Embryonic facial prominence (tissue), 1 donor: ENCODE measurements around the gene DUSP2.
"Not testable (repeated sequence)": the region's sequence is repeated elsewhere in the genome, so short reads cannot be mapped to it uniquely, and the experiment has no call there.

ENCODE experiments used
- DNase-seq: peaks from one replicate; pipeline ENCODE4 v3.0.0-alpha.2; 2016; ENCODE audit errors: extremely low spot score

The DUSP2 gene

DNA sequence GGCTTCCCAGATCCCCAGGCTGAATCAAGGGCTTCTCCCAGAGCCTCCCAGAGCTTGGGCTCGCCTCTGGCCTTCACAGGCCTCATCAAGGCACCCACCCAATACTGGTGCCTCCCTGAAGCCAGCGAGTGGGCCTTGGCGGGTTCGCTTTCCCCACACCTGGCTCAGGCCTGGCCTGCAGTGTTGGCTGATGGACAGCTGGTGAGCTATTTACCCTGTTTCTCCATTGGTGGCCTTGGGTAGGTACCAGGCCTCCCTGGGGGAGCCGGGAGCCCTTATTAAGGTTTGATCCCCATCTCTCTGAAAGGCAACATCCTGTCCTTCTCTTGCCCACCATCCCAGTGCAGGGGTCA, 18.2 kb upstream of the DUSP2 start:
- DNase-seq = no peak

DNA sequence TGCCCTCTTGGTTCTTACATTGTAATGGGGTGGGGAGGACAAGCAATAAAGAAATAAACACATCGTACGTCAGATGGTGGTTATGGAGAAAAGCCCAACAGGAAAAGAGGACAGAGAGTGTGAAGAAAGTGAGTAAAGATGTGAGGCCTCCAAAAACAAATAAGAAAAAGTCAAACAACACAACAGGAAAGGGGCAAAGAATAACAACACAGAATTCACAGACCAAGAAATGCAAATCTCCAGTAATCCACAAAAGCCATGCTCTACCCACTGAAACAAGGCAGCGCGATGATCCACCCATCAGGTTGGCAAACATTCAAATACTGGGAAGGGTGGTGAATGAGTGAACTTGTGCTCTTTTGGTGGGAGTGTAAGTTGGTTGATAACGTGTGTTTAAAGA, 16.7 kb upstream of the DUSP2 start:
- no peak for DNase-seq

DNA sequence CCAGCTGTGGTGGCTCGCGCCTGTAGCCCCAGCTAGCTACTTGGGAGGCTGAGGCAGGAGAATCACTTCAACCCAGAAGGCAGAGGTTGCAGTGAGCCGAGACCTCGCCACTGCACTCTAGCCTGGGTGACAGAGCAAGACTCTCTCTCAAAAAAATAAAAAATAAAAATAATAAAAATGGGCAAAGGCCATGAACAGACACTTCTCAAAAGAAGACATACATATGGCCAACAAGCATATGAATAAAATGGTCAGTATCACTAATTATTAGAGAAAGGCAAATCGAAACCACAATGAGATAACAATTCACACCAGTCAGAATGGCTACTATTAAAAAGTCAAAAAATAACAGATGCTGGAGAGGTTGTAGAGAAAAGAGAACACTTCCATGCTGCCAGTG, 15.1 kb upstream of the DUSP2 start:
- not testable (repeated sequence) for DNase-seq

DNA sequence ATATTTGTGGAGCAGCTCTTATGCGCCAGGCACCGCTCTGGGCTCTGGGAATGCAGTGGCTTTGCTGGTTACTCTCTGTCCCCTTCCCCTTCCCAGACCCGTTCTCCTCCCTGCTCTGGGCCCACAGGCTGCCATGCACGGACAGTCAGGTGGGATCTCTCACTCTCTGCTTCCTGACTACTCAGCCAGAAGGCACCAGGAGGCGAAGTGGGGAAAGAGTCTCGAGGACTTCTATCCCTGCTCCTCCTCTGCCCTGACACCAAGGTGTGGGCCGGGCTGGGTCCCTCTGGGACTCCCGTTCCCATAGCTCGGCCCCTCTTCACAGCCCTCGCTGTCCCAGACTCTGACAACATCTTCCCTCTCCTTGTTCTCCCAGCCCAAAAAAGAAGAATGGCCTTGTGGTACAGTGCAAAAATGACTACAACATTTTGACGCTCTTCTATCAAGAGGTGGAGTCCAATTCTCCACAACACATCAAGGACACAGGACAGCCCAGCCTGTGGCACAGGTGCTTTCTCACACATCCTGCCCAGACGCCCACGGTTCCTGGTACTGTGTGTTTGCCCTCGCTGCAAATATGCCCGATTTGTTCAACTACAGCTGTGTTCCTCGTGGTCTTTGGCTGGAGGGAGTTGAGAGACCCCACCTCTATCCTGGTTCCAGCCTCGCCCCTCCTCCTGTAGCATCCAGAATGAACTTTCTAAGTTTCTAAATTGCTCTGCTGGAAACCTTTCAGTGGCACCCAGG, 14.0 kb upstream of the DUSP2 start:
- DNase-seq = no peak

DNA sequence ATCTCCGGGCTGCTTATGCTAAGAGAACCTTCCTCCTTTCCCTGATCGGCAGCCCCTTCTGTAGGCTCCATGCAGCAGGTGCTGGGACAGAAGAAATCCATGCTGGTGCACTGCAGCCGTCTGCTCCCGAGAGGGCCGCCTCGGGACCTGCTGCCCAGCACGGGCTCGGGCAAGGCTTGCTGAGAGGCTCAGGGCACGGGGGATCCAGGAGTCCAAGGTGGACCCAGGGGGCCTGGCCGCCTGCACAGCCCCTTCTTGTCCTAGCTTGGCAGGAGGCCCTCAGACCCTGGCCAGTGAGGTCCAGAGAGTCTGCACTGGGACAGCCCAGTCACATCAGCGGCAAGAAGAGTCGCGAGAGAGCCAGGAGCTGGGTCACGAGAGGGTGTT, 13.3 kb upstream of the DUSP2 start:
- no peak for DNase-seq

DNA sequence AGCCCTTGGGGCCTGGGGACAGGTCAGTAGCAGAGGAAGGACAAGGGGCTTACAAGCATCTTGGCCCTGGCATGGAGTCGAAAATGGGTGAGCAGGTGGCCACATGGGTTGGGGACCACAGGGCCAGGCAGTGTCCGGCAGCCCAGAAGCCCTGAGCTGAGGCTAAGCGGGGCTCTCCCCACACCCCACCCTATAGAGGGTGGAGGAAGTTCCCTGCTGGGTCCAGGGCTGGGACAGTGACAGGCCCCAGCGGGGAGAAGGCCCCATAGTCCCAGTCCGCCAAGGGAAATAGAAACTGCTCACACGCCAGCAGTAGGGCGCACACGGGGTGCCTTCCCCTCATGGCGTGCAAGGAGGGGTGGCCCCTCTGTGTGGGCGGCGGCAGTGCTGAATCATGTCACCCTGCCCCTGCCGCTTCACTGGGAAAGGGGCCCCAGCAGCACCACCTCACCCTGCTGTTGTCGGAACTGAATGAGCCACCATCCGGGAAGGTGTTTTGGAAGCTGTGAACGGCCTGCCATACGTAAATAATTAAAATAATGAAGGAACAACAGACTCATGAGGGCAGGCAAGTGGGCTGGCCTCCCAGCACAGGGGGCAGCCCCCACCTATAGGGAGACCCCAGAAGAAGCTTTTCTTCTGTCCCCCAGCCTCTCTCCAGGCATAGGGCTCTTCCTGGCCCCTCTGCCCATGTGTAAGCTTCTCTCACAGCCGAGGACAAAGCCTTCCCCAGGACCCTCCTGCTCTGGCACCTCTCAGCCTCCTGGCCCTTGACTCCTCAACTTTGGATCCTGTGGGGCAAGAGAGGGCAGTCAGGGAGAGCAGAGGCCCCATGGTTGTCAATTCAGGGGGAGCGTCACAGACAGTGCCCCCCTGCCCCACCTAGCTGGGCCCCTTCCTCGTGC, 12.7 kb upstream of the DUSP2 start:
- DNase-seq = no peak

DNA sequence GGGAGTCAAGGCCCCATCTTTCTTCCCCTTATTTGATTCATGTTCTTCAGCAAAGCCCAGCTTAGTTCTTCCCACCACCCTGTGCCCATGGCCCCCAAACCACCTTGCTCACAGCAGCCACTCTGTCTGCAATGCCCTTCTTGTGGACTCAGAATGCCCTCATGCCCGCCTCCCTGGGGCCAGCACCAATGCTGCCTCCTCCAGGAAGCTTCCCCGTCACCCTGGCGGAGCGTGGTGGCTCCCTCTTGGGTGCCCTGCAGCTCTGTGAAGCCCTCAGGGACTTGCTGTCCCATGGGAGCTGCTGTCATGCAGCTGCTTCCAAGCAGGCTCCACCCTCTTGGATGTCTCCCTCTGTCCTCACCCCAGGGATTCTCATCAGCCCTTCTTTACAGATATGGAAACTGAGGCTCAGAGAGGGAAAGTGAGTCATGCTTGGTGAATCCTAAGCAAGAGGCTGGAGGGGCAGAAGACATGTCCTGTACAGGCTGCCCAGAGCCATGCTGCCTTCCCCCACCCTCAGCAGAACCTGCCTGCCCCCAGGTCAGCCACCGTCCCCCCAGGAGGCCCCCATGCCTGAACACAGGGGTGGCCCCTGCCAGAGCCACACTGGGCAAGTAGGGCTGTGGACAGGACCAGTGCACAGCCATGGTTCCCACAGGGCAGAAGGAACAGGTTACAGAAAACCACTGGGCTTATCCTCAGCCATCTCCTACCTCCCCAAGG, 11.8 kb upstream of the DUSP2 start:
- no peak for DNase-seq

DNA sequence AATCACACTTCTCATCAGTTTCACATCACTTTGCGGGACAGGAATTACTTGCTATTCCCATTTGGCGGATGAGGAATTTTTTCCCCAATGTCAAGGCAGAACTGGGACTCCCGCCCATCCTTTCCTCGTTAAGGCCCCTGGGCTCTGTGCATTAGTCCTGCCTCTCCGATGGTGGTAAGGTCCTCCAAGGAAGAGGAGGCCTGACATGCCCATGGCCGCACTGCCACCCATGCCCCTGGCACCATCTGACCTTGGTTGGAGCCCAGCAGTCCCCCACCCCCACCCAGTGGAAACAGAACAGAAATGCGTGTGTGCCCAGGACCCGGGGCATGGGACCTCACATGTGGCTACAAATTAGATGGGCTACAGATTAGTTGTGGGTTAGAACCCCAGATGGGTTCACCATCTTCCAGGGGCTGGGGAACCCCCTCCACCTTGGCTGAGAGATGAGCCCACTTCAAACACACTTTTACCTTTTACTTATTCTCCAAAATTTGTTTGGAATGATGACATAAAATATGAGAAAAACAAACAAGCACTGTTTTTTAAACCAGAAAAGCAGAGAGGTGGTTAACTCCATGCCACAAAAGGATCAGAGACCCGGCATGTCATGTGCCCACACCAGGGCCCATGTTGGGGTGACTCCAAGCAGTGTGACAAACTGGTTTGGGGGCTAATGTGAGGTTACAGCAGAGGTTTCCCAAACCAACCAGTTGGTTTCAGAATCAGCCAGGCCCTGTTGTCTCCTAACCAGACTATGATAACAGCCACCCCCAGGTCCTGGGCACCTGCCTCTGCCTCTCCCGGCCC, 11.0 kb upstream of the DUSP2 start:
- DNase-seq = no peak

DNA sequence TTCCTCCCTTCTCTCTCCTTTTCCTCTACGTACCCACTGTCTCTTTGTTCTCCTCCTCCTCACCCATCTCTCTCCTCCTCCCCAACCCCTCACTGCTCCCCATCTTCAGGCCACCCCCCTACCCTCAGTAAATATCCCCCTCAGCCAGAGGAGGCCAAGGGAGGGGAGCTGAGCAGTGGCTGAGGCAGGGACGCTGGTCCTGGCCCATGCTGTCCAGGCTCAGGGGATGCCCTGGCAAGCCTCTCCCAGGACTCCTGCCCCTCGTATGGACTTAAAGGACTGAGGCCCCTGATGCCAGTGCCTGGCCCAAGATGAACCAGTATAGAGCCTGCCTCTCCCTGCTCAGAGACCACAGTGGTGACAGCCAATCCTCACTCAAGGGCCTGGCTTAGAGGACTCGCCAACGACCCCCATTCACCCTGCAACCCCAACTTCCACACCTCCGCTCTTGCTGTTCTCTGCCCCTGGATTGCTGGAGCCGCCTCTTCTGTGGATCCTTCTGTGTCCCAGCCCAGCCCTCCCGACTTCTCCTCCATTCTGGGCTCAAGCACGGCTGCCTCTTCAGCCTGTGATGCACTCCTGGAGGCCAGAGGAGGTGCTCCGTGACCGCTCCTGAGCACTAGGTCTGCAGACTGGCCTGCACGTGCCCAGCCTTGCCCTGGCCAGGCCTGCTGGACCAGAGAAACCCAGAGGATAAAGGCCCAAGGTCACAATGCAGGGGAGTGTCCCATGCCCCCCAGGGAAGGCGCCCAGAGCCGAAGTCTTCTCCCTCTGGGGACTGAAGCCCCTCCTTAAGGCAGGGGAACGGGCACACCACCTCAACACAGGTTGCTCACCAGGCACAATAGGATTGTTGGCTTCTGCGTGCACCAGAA, 9.5 kb upstream of the DUSP2 start:
- DNase-seq = no peak

DNA sequence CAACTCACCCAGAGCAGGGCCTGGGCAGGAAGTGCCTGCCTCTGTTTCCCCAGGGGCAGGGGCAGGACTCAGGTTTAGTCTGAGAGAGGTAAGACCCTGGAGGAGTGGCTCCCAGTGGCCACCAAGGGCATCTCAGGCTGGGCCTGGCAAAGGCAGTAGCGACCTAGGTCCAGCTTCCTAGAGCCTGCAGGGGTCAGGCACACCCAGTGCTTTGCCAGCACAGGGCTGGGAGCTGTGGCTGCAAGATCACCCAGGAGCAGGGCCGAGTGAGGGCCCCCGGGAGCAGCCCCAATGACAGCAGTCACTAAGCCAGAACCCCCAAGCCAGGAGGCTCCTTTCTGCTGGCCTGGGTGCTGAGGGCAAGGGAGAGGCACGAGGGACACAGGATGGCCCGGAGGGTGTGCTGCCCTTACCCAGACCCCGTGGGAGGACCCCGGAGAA, 8.8 kb upstream of the DUSP2 start:
- no peak for DNase-seq

DNA sequence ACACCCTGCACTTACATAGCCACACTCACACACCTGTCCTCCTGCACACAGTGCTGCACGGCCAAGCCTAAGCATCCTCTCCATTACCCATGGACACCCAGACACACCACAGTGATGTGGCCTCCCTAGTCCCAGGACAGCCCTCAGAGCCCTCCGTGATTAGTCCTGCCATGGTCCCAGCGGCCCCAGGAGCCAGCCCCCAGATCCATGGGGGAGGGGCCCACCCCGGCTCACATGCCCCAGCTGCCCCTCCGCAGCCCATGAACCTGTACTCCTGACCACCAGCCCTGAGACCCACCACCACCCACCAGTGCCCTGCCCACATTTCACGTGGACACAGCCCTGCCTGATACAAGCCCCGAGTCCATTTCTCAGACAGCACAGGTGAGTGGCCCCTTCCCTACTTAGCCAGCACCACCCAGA, 8.1 kb upstream of the DUSP2 start:
- DNase-seq = no peak

DNA sequence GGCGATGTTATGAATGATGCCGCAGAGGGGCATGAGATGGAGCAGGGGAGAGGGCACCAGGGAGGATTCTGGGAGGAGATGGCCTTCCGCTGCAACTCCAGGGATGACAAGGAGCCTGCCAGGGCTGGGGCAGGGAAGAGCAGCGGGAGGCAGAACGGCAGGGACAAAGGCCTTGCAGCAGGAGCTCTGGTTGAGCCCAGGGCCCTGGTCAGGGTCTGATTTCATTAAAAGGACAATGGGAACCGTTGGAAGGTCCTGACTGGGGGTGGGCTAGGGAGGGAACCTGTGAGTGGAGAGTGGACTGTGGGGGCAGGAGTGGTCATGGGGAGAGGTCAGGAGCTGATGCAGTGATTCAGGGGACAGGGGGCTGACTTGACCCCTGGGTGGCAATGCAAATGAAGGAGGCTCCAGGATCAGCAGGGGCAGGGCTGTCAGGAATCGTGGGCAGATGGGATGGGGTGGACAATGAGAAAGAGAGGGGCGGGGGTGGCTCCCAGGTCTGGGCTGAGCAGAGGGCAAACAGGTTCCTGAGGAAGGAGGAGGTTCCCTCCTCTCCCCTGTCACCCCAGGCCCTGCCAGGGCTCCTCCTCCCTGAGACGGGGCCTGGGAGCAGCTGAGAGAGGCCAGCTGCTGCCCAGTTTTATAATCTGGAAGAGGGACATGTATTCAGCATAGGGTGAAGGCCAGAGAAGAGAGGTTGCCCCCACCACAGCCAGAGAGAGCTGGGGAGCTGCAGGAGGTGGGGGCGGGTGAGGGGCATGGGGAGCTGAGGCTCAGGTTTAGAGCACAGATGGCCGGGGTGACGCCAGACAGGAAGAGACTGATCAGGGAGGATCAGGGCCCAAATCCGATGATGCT, 7.3 kb upstream of the DUSP2 start:
- DNase-seq = no peak

DNA sequence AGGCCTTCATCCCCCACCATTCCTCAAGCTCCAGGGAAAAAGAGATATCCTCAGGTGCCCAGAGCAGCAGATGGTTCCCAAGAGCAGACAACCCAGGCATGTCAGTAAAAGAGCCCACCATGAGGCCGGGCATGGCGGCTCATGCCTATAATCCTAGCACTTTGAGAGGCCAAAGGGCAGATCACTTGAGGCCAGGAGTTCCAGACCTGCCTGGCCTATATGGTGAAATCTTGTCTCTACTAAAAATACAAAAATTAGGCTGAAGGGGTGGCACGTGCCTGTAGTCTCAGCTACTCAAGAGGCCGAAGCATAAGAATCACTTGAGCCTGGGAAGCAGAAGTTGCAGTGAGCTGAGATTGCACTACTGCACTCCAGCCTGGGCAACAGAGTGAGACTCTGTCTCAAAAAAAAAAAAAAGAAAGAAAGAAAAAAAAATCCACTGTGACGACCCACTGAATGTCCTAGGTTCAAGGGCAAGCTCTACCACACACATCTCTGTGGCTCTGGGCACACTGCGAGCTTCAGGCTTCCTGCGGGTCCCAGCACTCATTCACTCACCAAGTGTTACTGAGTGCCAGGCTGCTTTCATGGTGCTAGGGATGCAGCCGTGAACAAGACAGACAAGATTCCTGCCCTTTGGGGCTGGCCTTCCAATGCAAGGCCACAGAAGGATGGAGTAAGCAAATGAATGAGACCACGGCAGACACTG, 6.5 kb upstream of the DUSP2 start:
- no peak for DNase-seq

DNA sequence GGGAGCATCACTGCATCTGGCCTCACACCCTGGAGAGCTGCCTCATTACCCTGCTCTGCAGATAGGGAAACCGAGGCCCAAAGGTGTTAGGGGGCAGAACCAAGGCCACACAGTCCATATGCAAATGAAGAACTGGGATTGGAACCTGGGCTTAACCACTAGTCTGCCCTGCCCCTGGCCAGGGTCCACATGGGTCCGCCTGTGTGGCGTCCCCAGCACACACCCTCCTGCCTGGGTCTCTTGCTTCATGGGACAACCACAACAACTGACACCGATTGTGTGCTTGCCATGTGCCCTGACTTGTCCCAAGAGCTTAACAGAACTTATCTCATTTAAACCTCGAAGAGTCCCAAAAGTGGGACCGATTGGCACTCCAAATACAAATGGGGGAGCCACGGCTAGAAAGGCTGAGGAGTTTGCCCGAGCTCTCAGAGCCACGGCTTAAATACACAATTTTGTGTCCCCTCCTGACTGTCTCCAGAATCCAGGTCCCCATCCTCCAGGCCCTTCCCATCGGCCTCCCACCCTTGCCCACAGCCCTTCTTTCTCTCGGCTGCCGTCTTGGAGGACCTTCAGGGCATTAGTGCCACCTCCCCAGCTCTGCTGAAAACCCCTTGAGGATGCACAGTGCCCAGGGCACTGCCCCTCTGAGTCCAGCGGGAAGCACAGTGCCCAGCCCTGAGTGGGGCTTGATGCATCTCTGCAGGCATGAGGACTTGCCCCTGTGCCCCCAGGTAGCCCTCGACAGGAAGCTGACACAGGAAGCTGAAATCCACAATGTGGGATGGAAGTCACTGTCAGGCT, 5.8 kb upstream of the DUSP2 start:
- DNase-seq = no peak

DNA sequence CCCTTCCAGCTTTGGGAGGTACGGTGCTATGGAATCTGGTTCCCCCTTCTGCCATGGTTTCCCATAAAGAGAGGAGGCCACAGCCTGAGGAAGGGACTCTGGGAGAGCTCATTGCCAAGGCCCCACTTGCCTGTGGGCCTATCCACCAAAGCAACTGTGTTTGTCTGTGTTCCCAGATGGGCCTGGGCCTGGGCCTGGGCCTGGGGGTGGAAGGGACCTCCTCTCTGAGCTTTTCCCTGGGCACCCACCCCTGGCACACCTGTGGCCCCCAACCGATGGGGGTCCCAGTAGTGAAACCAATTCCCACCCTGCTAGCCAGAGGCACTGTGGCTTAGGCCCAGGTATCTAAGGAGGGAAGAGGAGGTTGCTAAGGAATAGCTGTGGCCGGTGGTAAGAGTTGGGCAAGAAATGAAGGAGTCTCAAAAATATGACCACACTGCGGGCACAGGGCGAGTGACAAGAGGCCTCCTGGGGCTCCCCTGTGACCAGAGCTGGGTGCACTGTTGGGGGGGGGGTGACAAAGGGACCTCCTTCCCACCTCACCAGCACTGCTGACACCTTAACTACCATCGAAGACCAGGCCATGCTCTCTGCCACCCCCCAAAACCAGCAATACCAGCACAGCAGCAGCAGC, 4.9 kb upstream of the DUSP2 start:
- no peak for DNase-seq

DNA sequence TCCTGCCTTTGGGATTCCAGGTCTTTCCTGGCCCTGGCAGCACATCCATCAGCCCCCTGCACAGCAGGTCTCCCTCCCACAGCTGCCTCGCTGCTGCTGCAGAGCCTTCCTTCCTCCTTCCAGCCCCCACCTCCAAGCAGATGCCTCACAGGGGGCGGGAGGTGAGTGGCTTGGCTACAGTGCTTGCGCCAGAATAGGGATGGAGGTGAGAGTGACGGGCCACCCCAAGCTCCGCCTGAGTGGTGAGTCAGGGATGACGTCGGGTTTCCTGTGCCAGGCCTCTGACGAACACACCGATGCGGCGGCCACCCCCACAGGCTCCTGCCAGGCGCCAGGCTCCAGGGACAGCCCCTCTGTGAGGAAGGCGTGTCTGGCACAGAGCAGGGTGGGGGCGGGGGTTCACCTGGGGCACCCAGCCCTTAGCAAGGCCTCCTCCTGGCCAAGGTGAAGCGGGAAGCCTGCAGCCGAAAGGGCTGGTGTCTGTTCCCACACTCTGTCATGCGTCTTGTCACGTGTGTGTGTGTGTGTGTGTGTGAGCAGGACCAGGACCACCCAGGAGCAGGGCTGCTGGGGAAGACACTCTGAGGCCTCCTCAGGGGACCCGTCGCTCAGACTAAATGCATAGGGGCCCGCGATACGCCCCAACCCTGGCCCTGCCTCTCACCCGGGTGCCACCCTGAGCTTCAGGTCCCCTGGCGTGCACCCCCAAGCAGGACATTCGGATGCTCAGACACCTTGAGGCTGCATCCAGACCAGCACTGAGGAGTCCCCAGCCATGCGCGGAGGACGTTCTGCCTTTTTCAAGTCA, 3.4 kb upstream of the DUSP2 start:
- peak; percentile 60 for DNase-seq
